COR-L47 (cell line): Measurements from ENCODE around the gene CAPN11.
A peak's percentile ranks its signal among the peaks of the same experiment; 100 is the strongest.
"Not testable (repeated sequence)": the region's sequence is repeated elsewhere in the genome, so short reads cannot be mapped to it uniquely, and the experiment has no call there.

Source experiments
- DNase-seq: peaks from one replicate; lab custom pipeline; 2025; lab: John Stamatoyannopoulos, UW

CAPN11 gene

GRCh38 chr6:44131892-44132291 lies 26.7 kb upstream of the CAPN11 start:
- peak; percentile 36 for DNase-seq

- DNase-seq = no peak
These were observed 26.1 kb upstream of the CAPN11 start for GRCh38 chr6:44132476-44132875.

- DNase-seq = peak; percentile 54
These were observed 25.4 kb upstream of the CAPN11 start for GRCh38 chr6:44133003-44133931.

- no peak for DNase-seq
These were observed 24.5 kb upstream of the CAPN11 start for GRCh38 chr6:44133981-44134711.

- no peak for DNase-seq
These were observed 23.4 kb upstream of the CAPN11 start for GRCh38 chr6:44135173-44135758.

GRCh38 chr6:44135875-44136274 lies 22.7 kb upstream of the CAPN11 start:
- no peak for DNase-seq

- no peak for DNase-seq
These were observed 19.8 kb upstream of the CAPN11 start for GRCh38 chr6:44138717-44139350.

- DNase-seq = no peak
These were observed 19.3 kb upstream of the CAPN11 start for GRCh38 chr6:44139351-44139743.

GRCh38 chr6:44142835-44143234 lies 15.8 kb upstream of the CAPN11 start:
- DNase-seq = no peak

GRCh38 chr6:44143731-44144130 lies 14.9 kb upstream of the CAPN11 start:
- DNase-seq = no peak

GRCh38 chr6:44144536-44144935 lies 14.1 kb upstream of the CAPN11 start:
- not testable (repeated sequence) for DNase-seq

- DNase-seq = no peak
These were observed 12.8 kb upstream of the CAPN11 start for GRCh38 chr6:44145839-44146238.

GRCh38 chr6:44146685-44147084 lies 11.9 kb upstream of the CAPN11 start:
- no peak for DNase-seq

GRCh38 chr6:44147256-44147655 lies 11.4 kb upstream of the CAPN11 start:
- DNase-seq = no peak

GRCh38 chr6:44148306-44148705 lies 10.3 kb upstream of the CAPN11 start:
- DNase-seq = no peak

- DNase-seq = no peak
These were observed 9.1 kb upstream of the CAPN11 start for GRCh38 chr6:44149369-44150012.

GRCh38 chr6:44150317-44150917 lies 8.2 kb upstream of the CAPN11 start:
- no peak for DNase-seq

GRCh38 chr6:44151348-44152108 lies 7.1 kb upstream of the CAPN11 start:
- DNase-seq = peak; percentile 6

- no peak for DNase-seq
These were observed 6.5 kb upstream of the CAPN11 start for GRCh38 chr6:44152109-44152461.

- no peak for DNase-seq
These were observed 6.1 kb upstream of the CAPN11 start for GRCh38 chr6:44152533-44152932.

- no peak for DNase-seq
These were observed 4.6 kb upstream of the CAPN11 start for GRCh38 chr6:44154067-44154466.
